H1 (cell line): ENCODE data around the gene IQCE. TPM values are rescaled to one million over a fixed set of nuclear protein-coding genes. Genes with fewer than 3 reads are reported as not detected.

ENCODE experiments used
- CTCF ChIA-PET: fragments of 300-600 bp; sonication (Branson Sonifier 250); formaldehyde crosslinking; loops from one replicate; lab custom pipeline; 2021; ENCODE audit not compliant: partially characterized antibody; lab: Charles Lee
- POLR2A ChIA-PET: fragments of 300-600 bp; sonication (Branson Sonifier 250); formaldehyde crosslinking; loops from one replicate; lab custom pipeline; 2021; ENCODE audit warnings: inconsistent platforms; ENCODE audit not compliant: partially characterized antibody; lab: Charles Lee
- DNase-seq, 2 experiments: peaks; one replicate each; pipeline versions ENCODE4 v3.0.0 to v3.0.0-alpha.2; 2010 to 2022; ENCODE audit warnings: low spot score in 2 of 2, low read depth in 1 of 2, mixed read lengths in 1 of 2
- FAIRE-seq: peaks from 2 replicates; lab custom pipeline; 2011; peaks lifted over from hg19 to GRCh38; lab: Jason Lieb, UNC
- H2AFZ ChIP-seq: 2 replicates; pipeline ENCODE4 v1.8.1; 2012; ENCODE audit warnings: low read length, inconsistent platforms
- H2AK5ac ChIP-seq: 2 replicates; pipeline ENCODE4 v1.6.1; 2013; ENCODE audit warnings: low read depth, low read length
- H2BK120ac ChIP-seq: replicated peaks from 2 replicates; pipeline ENCODE3; 2013; ENCODE audit warnings: low read depth, low read length, inconsistent platforms
- H2BK12ac ChIP-seq: 2 replicates; pipeline ENCODE4 v1.6.1; 2013; ENCODE audit warnings: low read depth, low read length
- H2BK15ac ChIP-seq: 2 replicates; pipeline ENCODE4 v1.6.1; 2013; ENCODE audit warnings: low read length
- H2BK20ac ChIP-seq: 2 replicates; pipeline ENCODE4 v1.6.1; 2013; ENCODE audit warnings: low read length
- H2BK5ac ChIP-seq: 2 replicates; pipeline ENCODE4 v1.6.1; 2013; ENCODE audit warnings: low read depth, low read length
- H3K14ac ChIP-seq: 2 replicates; pipeline ENCODE4 v1.6.1; 2013; ENCODE audit warnings: inconsistent platforms; ENCODE audit not compliant: insufficient read length
- H3K18ac ChIP-seq: 2 replicates; pipeline ENCODE4 v1.6.1; 2013; ENCODE audit warnings: low read length; ENCODE audit errors: extremely low read depth
- H3K23ac ChIP-seq: 2 replicates; pipeline ENCODE4 v1.6.1; 2013; ENCODE audit warnings: inconsistent platforms; ENCODE audit not compliant: insufficient read length
- H3K23me2 ChIP-seq: 2 replicates; pipeline ENCODE4 v1.6.1; 2013; ENCODE audit warnings: low read depth, low read length
- H3K27ac ChIP-seq: 2 replicates; pipeline ENCODE4 v1.6.1; 2011; ENCODE audit warnings: low read depth, low read length, inconsistent platforms
- H3K27me3 ChIP-seq, 4 experiments: replicated peaks in 1 of 4; 1 replicate in 1 of 4; 2 replicates in 3 of 4; pipeline versions ENCODE4 v1.6.1 to v1.8.1; 2011 to 2013; ENCODE audit warnings: low read length in 3 of 4, mild to moderate bottlenecking in 3 of 4, inconsistent platforms in 2 of 4, mixed read lengths in 2 of 4, moderate library complexity in 1 of 4; ENCODE audit not compliant: control insufficient read depth in 3 of 4, insufficient read depth in 3 of 4; ENCODE audit errors: extremely low read depth in 1 of 4
- H3K36me3 ChIP-seq, 4 experiments: 2 replicates each; pipeline versions ENCODE4 v1.6.1 to v1.8.1; 2011 to 2013; ENCODE audit warnings: mild to moderate bottlenecking in 4 of 4, low read length in 3 of 4, moderate library complexity in 2 of 4, control low read depth in 1 of 4, inconsistent platforms in 1 of 4; ENCODE audit not compliant: insufficient read depth in 4 of 4, control insufficient read depth in 2 of 4
- H3K4ac ChIP-seq: replicated peaks from 2 replicates; pipeline ENCODE3; 2013; ENCODE audit warnings: low read length, low read depth, mixed read lengths, inconsistent platforms; ENCODE audit not compliant: insufficient read length
- H3K4me1 ChIP-seq, 4 experiments: replicated peaks in 1 of 4; 1 replicate in 1 of 4; 2 replicates in 3 of 4; pipeline versions ENCODE4 v1.6.1 to v1.8.1; 2011 to 2013; ENCODE audit warnings: low read length in 3 of 4, inconsistent platforms in 2 of 4, mixed read lengths in 1 of 4; ENCODE audit not compliant: insufficient read depth in 4 of 4, control insufficient read depth in 3 of 4
- H3K4me2 ChIP-seq, 2 experiments: 2 replicates each; pipeline versions ENCODE4 v1.6.1 to v1.8.1; 2011 to 2013; ENCODE audit warnings: low read depth in 2 of 2, low read length in 2 of 2, control low read depth in 1 of 2, inconsistent platforms in 1 of 2, mild to moderate bottlenecking in 1 of 2; ENCODE audit not compliant: insufficient read depth in 1 of 2
- H3K4me3 ChIP-seq, 4 experiments: fragments of 200-600, 300-600 bp in 1 of 4; sonication (generic), shearing (Covaris generic), sonication (Bioruptor Twin) in 1 of 4; 2 replicates each; pipeline versions ENCODE4 v1.5.1 to v1.8.1; 2011 to 2016; ENCODE audit warnings: low read length in 4 of 4, low read depth in 3 of 4, control low read depth in 2 of 4, inconsistent platforms in 2 of 4, mild to moderate bottlenecking in 2 of 4, mixed read lengths in 1 of 4, moderate library complexity in 1 of 4; ENCODE audit not compliant: insufficient read depth in 2 of 4; ENCODE audit errors: extremely low read depth in 1 of 4
- H3K56ac ChIP-seq: replicated peaks from 2 replicates; pipeline ENCODE3; 2013; ENCODE audit warnings: low read depth, mild to moderate bottlenecking, mixed read lengths, low read length, inconsistent platforms; ENCODE audit not compliant: insufficient read length
- H3K79me1 ChIP-seq: 2 replicates; pipeline ENCODE4 v1.6.1; 2013; ENCODE audit warnings: low read depth, low read length, control low read depth
- H3K79me2 ChIP-seq, 2 experiments: 2 replicates each; pipeline versions ENCODE4 v1.6.1 to v1.8.1; 2012 to 2013; ENCODE audit warnings: low read length in 2 of 2, mild to moderate bottlenecking in 2 of 2, inconsistent platforms in 1 of 2; ENCODE audit not compliant: insufficient read depth in 2 of 2, control insufficient read depth in 1 of 2
- H3K9ac ChIP-seq, 4 experiments: replicated peaks in 1 of 4; 1 replicate in 1 of 4; 2 replicates in 3 of 4; pipeline versions ENCODE4 v1.6.1 to v1.8.1; 2011 to 2013; ENCODE audit warnings: low read depth in 3 of 4, low read length in 3 of 4, control low read depth in 2 of 4, mild to moderate bottlenecking in 2 of 4, moderate library complexity in 2 of 4, inconsistent platforms in 1 of 4; ENCODE audit errors: extremely low read depth in 1 of 4
- H3K9me3 ChIP-seq, 2 experiments: 2 replicates each; pipeline versions ENCODE4 v1.6.1 to v1.8.1; 2012 to 2013; ENCODE audit warnings: mild to moderate bottlenecking in 2 of 2, moderate library complexity in 2 of 2, control low read depth in 1 of 2, inconsistent platforms in 1 of 2, low read depth in 1 of 2, low read length in 1 of 2, mixed read lengths in 1 of 2; ENCODE audit not compliant: insufficient read depth in 2 of 2
- H4K20me1 ChIP-seq, 2 experiments: replicated peaks in 1 of 2; 2 replicates each; pipeline versions ENCODE3 to v1.8.1; 2011 to 2013; ENCODE audit warnings: inconsistent platforms in 2 of 2, low read length in 2 of 2, mild to moderate bottlenecking in 1 of 2; ENCODE audit not compliant: insufficient read depth in 2 of 2, control insufficient read depth in 1 of 2
- H4K5ac ChIP-seq: 2 replicates; pipeline ENCODE4 v1.6.1; 2013; ENCODE audit warnings: low read length, low read depth, mixed read lengths, inconsistent platforms; ENCODE audit not compliant: insufficient read length
- H4K8ac ChIP-seq: 2 replicates; pipeline ENCODE4 v1.8.0; 2013; ENCODE audit warnings: mild to moderate bottlenecking, moderate library complexity, low read length, inconsistent platforms; ENCODE audit not compliant: insufficient read depth; ENCODE audit errors: extremely low read depth
- H4K91ac ChIP-seq: replicated peaks from 2 replicates; pipeline ENCODE3; 2013; ENCODE audit warnings: low read length, mixed read lengths, inconsistent platforms; ENCODE audit not compliant: insufficient read length
- ASH2L ChIP-seq: fragments of 200-600, 300-600 bp; sonication (generic); IDR thresholded peaks from one replicate; pipeline ENCODE4 v1.7.1; 2017; ENCODE audit warnings: low read length
- JUND ChIP-seq: IDR thresholded peaks from 2 replicates; pipeline ENCODE4 v1.6.1; 2011; ENCODE audit warnings: mild to moderate bottlenecking, improper control_type of control experiment, low read length
- TAF1 ChIP-seq: IDR thresholded peaks from 2 replicates; pipeline ENCODE4 v1.6.1; 2011; ENCODE audit warnings: mild to moderate bottlenecking, low read depth, low read length
- WGBS, 2 experiments: shearing (Covaris generic) in 1 of 2; methylation state at CpG; one replicate each; pipeline versions ENCODE4 v1.1.6 to v1.1.7; 2013 to 2015; ENCODE audit warnings: low lambda C conversion rate in 2 of 2, mixed read lengths in 2 of 2, inconsistent platforms in 1 of 2, low coverage in 1 of 2, missing lambda C conversion rate in 1 of 2; ENCODE audit not compliant: insufficient replicate concordance in 2 of 2, insufficient coverage in 1 of 2, insufficient read length in 1 of 2; ENCODE audit errors: extremely low coverage in 1 of 2, missing lambda C conversion rate in 1 of 2; 5-methylcytosine and 5-hydroxymethylcytosine counted together
- polyA plus RNA-seq, 7 experiments: library from polyadenylated mRNA; depleted of rRNA in 3 of 7; stranded (reverse) in 5 of 7; unstranded in 2 of 7; fragments of >200 nt in 5 of 7; fragments of 200-250 nt in 2 of 7; gene quantifications; 1 replicate in 5 of 7; 2 replicates in 1 of 7; 4 replicates in 1 of 7; pipeline versions ENCODE4 v1.2.1 to v1.2.3, GENCODE V29; 2011 to 2013; ENCODE audit warnings: missing spikeins in 2 of 7, mixed read lengths in 2 of 7
- total RNA-seq: library from RNA; stranded (reverse); fragmentation: NEBNext Ultra II Directional; extraction: Animal tissue kit (Norgen Biotek cat#: 25700); gene quantifications from 2 replicates; pipeline ENCODE4 v1.2.1, GENCODE V29; 2021

IQCE gene
- total and polyA plus RNA-seq, 2 of the 8 experiments (the other 6 are each of a cell fraction or from before 2014, with no cell fraction given) = 2.2 to 4.9 TPM

GRCh38 chr7:2640846-2641316 is 82.1 kb downstream of the IQCE start:
- ChIA-PET CTCF (interaction anchor here (1.5 kb wide), 1 partner anchor 36 kb away, joined by 4 read pairs; no protein-coding TSS in a partner anchor), POLR2A (interaction anchor here (1.3 to 6.8 kb wide), 2 partner anchors 10 to 82 kb away, joined by 5 to 52 read pairs; partner anchors contain the start of genes IQCE and TTYH3)
- Histone ChIP-seq H3K18ac (no peak overlapping the region), H2BK12ac (0 out of 2 replicates have a peak overlapping the region, but pooled peaks have one; percentile 92), H3K79me1 (peaks cover 37% of the 10 kb centered on the region), H4K5ac (no peak overlapping the region), H4K91ac (peak overlapping the region; percentile 83), H3K14ac (no peak overlapping the region), H2BK20ac (no peak overlapping the region), H3K4me2 (peak overlapping the region; percentile 54 to 60; a peak in 2 of 4 replicates), H3K9me3 (no peaks in the 10 kb centered on the region), H2AFZ (no peak overlapping the region), H2BK120ac (no peak overlapping the region), H4K20me1 (peaks cover 36 to 54% of the 10 kb centered on the region in 2 experiments), H2BK5ac (peak overlapping the region; percentile 64), H3K4me1 (peaks cover 3 to 40% (median 33%) of the 10 kb centered on the region in 4 experiments), H2BK15ac (peak overlapping the region; percentile 61; the same call in 1 of the 2 replicates), H3K36me3 (no peaks in the 10 kb centered on the region; a peak in 1 of 8 replicates), H3K4me3 (peak overlapping the region in 1 of 4 experiments; percentile 41; a peak in 2 of 8 replicates), H3K23me2 (no peaks in the 10 kb centered on the region; the same call in 1 of the 2 replicates)
- 74% methylated on average over 8 of the region's 9 CpGs; no CpG with 5 or more reads in 1 of the 2 experiments for WGBS, 2 experiments
- no peak for FAIRE-seq
- TF ChIP-seq TAF1 (0 out of 2 replicates have a peak, but pooled peaks have one; percentile 9), ASH2L (no peak), JUND (no peak)
- TF ChIP-seq, all 59 proteins: peak for 1
- Histone ChIP-seq H3K79me2 (peaks cover 7 to 74% of the 10 kb centered on the region in 2 experiments), H3K4ac (peak overlapping the region; percentile 13), H4K8ac (peak overlapping the region; percentile 75; the same call in 1 of the 2 replicates), H3K56ac (peak overlapping the region; percentile 46), H2AK5ac (peak overlapping the region; percentile 83; the same call in 1 of the 2 replicates), H3K9ac (peak overlapping the region in 2 of 4 experiments; percentile 35 to 55; a peak in 4 of 7 replicates), H3K27me3 (no peaks in the 10 kb centered on the region), H3K27ac (peak overlapping the region; percentile 47; the same call in 1 of the 2 replicates), H3K23ac (no peak overlapping the region)
- DNase-seq = peak in 1 of 2 experiments; percentile 64
